Measurements from ENCODE around the gene ABHD2. TPM values are rescaled to one million over a fixed set of nuclear protein-coding genes. Genes with fewer than 3 reads are reported as not detected.

The ABHD2 gene
- total RNA-seq, 1 experiment from 2014 or later = 29.7 TPM

GRCh38 chr15:89104172-89104564 is 15.9 kb downstream of the ABHD2 start (continued):
- TF ChIP-seq AFF4 (CRISPR knock-in tag; IDR thresholded peaks at IDR 0.05; ENCODE audit: borderline replicate concordance) (no peak), SMAD3 (CRISPR knock-in tag; IDR thresholded peaks at IDR 0.05; ENCODE audit: borderline replicate concordance) (no peak), NFATC4 (CRISPR knock-in tag; IDR thresholded peaks at IDR 0.05) (no peak), NR3C1 (CRISPR knock-in tag; conservative IDR thresholded peaks at IDR 0.05; ENCODE audit: low read depth) (no peak)

GRCh38 chr15:89105147-89105546 is 16.9 kb downstream of the ABHD2 start:
- Mint-ChIP-seq H3K27ac (no peak overlapping the region), H3K9me3 (no peaks in the 10 kb centered on the region), H3K4me1 (peaks cover 37% of the 10 kb centered on the region), H3K36me3 (no peaks in the 10 kb centered on the region), H3K27me3 (ENCODE audit: low read depth) (no peaks in the 10 kb centered on the region), H3K4me3 (no peak overlapping the region)
- DNase-seq (ENCODE audit: low spot score) = no peak
- CTCF ChIA-PET = interaction anchor here (1.8 to 3.9 kb wide), 3 partner anchors 23 to 73 kb away, joined by 4 to 36 read pairs (median 12); no protein-coding TSS in a partner anchor
- POLR2A ChIA-PET = no interaction called here
- TF ChIP-seq NR3C1 (CRISPR knock-in tag; conservative IDR thresholded peaks at IDR 0.05; ENCODE audit: low read depth) = no peak
- no peak for TF ChIP-seq ZNF263 (CRISPR knock-in tag; IDR thresholded peaks at IDR 0.05; ENCODE audit: low read depth)
- no peak for TF ChIP-seq HMGA2 (CRISPR knock-in tag; IDR thresholded peaks at IDR 0.05)
- TF ChIP-seq ZNF281 (CRISPR knock-in tag; IDR thresholded peaks at IDR 0.05) = no peak
- no peak for TF ChIP-seq E2F4 (CRISPR knock-in tag; IDR thresholded peaks at IDR 0.05; ENCODE audit: borderline replicate concordance, low read depth)
- TF ChIP-seq ATF3 (CRISPR knock-in tag; conservative IDR thresholded peaks at IDR 0.05) = no peak
- ATAC-seq = no peak

GRCh38 chr15:89106200-89106599 is 17.9 kb downstream of the ABHD2 start:
- CTCF ChIA-PET = no interaction called here
- no peak overlapping the region for H3K4me3 Mint-ChIP-seq
- POLR2A ChIA-PET = no interaction called here
- H3K27ac Mint-ChIP-seq = no peak overlapping the region
- peaks cover 47% of the 10 kb centered on the region for H3K4me1 Mint-ChIP-seq
- H3K27me3 Mint-ChIP-seq (ENCODE audit: low read depth) = no peaks in the 10 kb centered on the region
- no peak for DNase-seq (ENCODE audit: low spot score)
- ATAC-seq = no peak
- no peaks in the 10 kb centered on the region for H3K9me3 Mint-ChIP-seq
- H3K36me3 Mint-ChIP-seq = no peaks in the 10 kb centered on the region
- TF ChIP-seq CDX4 (CRISPR knock-in tag; IDR thresholded peaks at IDR 0.05; ENCODE audit: borderline replicate concordance) (no peak), TP53 (CRISPR knock-in tag; IDR thresholded peaks at IDR 0.05) (no peak), KAT7 (CRISPR knock-in tag; IDR thresholded peaks at IDR 0.05; ENCODE audit: borderline replicate concordance) (no peak), JAZF1 (CRISPR knock-in tag; IDR thresholded peaks at IDR 0.05) (no peak), ZNF121 (CRISPR knock-in tag; IDR thresholded peaks at IDR 0.05) (no peak), STAT6 (CRISPR knock-in tag; conservative IDR thresholded peaks at IDR 0.05; ENCODE audit: low read depth) (no peak), ZBTB21 (CRISPR knock-in tag; IDR thresholded peaks at IDR 0.05; ENCODE audit: borderline replicate concordance) (no peak), TCF7 (CRISPR knock-in tag; IDR thresholded peaks at IDR 0.05; ENCODE audit: low read depth) (no peak), AR (CRISPR knock-in tag; IDR thresholded peaks at IDR 0.05) (no peak), ZNF138 (CRISPR knock-in tag; conservative IDR thresholded peaks at IDR 0.05) (no peak)
